Stimulated activated CD8-positive, alpha-beta memory T cell treated with anti-CD3 and anti-CD28 coated beads, Interleukin-15, amount 100 ng/mL, for 48 hours (primary cell): Measurements from ENCODE around the gene BLTP3B.
"Not testable (repeated sequence)": the region's sequence is repeated elsewhere in the genome, so short reads cannot be mapped to it uniquely, and the experiment has no call there.

Experiments used
- DNase-seq, 2 donors: peaks; one replicate each; pipeline ENCODE4 v3.0.0-alpha.2; 2020; ENCODE audit warnings: low read depth in 2 of 2

Gene BLTP3B, protein sequence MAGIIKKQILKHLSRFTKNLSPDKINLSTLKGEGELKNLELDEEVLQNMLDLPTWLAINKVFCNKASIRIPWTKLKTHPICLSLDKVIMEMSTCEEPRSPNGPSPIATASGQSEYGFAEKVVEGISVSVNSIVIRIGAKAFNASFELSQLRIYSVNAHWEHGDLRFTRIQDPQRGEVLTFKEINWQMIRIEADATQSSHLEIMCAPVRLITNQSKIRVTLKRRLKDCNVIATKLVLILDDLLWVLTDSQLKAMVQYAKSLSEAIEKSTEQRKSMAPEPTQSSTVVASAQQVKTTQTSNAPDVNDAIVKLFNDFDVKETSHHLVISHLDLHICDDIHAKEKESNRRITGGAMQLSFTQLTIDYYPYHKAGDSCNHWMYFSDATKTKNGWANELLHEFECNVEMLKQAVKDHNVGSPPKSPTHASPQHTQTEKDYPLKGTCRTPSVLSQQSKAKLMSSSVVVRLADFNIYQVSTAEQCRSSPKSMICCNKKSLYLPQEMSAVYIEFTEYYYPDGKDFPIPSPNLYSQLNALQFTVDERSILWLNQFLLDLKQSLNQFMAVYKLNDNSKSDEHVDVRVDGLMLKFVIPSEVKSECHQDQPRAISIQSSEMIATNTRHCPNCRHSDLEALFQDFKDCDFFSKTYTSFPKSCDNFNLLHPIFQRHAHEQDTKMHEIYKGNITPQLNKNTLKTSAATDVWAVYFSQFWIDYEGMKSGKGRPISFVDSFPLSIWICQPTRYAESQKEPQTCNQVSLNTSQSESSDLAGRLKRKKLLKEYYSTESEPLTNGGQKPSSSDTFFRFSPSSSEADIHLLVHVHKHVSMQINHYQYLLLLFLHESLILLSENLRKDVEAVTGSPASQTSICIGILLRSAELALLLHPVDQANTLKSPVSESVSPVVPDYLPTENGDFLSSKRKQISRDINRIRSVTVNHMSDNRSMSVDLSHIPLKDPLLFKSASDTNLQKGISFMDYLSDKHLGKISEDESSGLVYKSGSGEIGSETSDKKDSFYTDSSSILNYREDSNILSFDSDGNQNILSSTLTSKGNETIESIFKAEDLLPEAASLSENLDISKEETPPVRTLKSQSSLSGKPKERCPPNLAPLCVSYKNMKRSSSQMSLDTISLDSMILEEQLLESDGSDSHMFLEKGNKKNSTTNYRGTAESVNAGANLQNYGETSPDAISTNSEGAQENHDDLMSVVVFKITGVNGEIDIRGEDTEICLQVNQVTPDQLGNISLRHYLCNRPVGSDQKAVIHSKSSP (N-terminal part only)

GRCh38 chr12:100142851-100143559 lies at the start of gene BLTP3B:
TSS of gene BLTP3B (minus strand) at chr12:100142874. CDS start at chr12:100142635, 239 bp downstream.
- peak; percentile 86 to 87 for DNase-seq

GRCh38 chr12:100189636-100190394 lies 47.1 kb upstream of the BLTP3B start:
- no peak for DNase-seq

GRCh38 chr12:100188888-100189635 lies 46.4 kb upstream of the BLTP3B start:
- not testable (repeated sequence) for DNase-seq

DNA sequence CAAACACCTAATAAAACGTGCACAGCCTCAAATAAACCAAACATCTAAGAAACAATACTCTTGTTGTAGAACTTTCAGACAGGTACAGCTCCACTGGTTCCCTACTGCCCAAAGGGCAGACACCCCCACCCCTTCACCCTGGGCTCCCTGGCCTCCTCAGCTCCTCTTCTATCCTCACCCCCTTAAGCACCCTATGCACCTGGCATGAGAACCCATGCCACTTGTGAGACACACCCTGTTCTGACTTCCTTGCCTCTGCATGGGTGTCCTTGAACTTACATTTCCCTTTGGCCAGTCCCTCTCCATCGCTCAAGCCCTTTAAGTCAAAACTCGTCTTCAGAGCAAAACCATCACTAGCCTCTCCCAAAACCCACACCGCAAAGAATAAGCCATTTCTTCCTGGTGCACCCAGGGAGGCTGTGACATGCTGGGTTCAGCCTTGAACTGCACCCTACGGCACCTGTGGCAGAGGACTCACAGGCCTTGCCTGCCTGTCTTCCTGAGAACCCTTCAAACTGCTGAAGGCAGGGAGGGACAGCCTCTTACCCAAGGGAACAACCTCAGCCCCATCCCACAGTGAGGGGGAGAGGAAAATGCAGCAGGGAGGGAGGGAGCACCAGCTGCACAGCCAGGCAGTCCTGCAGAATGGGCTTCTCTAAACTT lies 45.3 kb upstream of the BLTP3B start:
- no peak for DNase-seq

- no peak for DNase-seq
Observed at GRCh38 chr12:100187068-100187467, 44.4 kb upstream of the BLTP3B start.

GRCh38 chr12:100186071-100186470 lies 43.4 kb upstream of the BLTP3B start:
- DNase-seq = no peak

GRCh38 chr12:100185361-100185894 lies 42.8 kb upstream of the BLTP3B start:
- no peak for DNase-seq

DNA sequence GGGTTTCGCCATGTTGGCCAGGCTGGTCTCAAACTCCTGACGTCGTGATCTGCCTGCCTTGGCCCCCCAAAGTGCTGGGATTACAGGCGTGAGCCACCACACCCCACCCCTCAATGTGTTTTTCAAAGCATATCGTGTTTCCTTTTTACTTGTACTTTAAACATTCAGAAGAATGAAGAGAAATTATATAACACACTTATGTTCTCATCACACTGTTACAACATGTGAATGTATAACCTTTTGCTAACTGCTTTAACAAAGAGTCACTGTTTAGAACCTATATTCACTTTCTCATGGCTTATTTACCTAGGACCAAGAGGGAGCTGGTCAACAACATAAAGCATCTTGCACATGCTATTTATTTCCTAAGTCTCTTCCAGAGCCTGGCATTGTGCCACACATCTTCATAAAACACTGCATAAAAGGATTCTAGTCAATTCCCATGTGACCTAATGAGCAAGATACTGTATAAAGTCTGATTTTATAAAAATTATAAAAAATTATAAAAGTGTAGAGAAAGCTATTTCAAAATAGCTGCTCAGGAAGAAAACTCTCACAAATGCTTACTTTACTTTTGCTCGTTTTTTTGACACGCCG lies 42.0 kb upstream of the BLTP3B start:
- no peak for DNase-seq

GRCh38 chr12:100179252-100179651 lies 36.6 kb upstream of the BLTP3B start:
- DNase-seq = no peak

- DNase-seq = not testable (repeated sequence)
Observed at GRCh38 chr12:100176493-100176892, 33.8 kb upstream of the BLTP3B start.

- DNase-seq = no peak
Observed at GRCh38 chr12:100174495-100174894, 31.8 kb upstream of the BLTP3B start.

- DNase-seq = no peak
Observed at GRCh38 chr12:100173111-100173510, 30.4 kb upstream of the BLTP3B start.

- no peak for DNase-seq
Observed at GRCh38 chr12:100171248-100171647, 28.6 kb upstream of the BLTP3B start.

DNA sequence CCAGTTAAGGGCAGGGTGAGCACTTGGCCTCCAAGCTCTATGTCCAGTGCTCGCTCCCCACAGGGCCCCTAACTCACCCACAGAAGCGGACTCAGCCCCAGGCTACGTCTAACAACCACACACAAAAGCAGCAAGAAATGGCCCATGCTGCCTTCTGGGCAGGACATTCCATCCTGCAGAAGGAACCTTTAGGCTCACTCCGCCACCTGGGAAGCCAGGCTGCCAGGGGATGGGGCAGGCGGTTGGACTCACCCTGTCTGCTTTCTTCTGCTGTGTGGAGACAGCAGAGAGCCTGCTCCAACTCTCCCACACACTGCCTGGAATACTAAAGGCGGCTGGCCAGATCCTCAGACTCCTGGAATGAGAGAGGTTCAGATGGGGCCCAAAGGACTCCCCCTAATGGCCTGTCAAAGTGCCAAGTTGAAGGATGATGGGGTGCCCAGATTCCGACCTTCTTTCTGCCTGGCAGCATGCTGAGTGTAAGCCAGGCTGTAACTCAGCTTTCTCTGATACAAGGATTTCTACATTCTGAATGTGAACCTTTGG lies 27.7 kb upstream of the BLTP3B start:
- no peak for DNase-seq

DNA sequence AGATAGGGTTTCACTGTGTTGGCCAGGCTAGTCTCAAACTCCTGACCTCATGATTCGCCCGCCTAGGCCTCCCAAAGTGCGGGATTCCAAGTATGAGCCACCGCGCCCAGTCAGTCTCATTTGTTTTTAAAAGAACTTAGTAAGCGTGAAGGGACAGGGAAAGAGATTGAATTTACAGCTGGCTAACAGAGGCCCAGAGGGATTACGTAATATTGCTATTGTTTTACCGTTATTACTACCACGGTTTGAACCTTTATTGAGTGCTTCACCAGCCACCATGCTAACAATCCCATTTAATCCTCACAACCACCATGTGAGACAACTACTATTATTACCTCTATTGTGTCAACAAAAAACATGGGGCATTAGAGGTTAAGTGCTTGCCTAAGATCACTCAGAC lies 26.7 kb upstream of the BLTP3B start:
- no peak for DNase-seq

DNA sequence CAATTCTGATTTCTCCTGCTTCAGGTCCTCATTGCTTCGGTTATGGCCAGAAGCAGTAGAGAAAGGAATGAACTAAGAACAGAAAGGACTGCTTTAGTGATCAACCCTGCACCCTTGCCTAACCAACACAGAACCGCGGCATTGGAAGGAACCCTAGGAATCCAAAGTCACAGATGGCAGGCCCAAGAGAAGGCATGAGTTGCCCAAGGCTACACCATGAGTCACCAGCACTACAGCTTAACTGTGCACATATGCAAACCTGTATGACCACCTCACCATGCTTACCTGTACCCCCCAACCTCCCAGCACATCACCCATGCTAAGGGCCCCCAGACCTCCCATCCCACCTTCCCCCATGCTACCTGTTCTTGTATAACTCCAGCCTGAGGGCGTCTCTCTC lies 25.9 kb upstream of the BLTP3B start:
- no peak for DNase-seq

GRCh38 chr12:100166232-100166631 lies 23.6 kb upstream of the BLTP3B start:
- DNase-seq = no peak

GRCh38 chr12:100165356-100165755 lies 22.7 kb upstream of the BLTP3B start:
- no peak for DNase-seq
